MV-4-11 (cell line): ENCODE data around the gene CD3D.

Experiments used
- DNase-seq: peaks from one replicate; lab custom pipeline; 2025; lab: John Stamatoyannopoulos, UW

The CD3D gene

GRCh38 chr11:118342503-118343161, at the start of gene CD3D:
CD3D (minus strand) TSS chr11:118342705; CDS start chr11:118342607, 98 bp downstream.
- no peak for DNase-seq

GRCh38 chr11:118383657-118384056, 41.2 kb upstream of the CD3D start:
- DNase-seq = peak; percentile 2

- no peak for DNase-seq
Observed at GRCh38 chr11:118382954-118383353, 40.4 kb upstream of the CD3D start.

GRCh38 chr11:118380571-118380970, 38.1 kb upstream of the CD3D start:
- no peak for DNase-seq

- no peak for DNase-seq
Observed at GRCh38 chr11:118379497-118379896, 37.0 kb upstream of the CD3D start.

GRCh38 chr11:118375978-118376377, 33.5 kb upstream of the CD3D start:
- DNase-seq = no peak

GRCh38 chr11:118374729-118375128, 32.2 kb upstream of the CD3D start:
- peak; percentile 32 for DNase-seq

- DNase-seq = no peak
Observed at GRCh38 chr11:118373871-118374270, 31.4 kb upstream of the CD3D start.

GRCh38 chr11:118373263-118373662, 30.8 kb upstream of the CD3D start:
- no peak for DNase-seq

- DNase-seq = no peak
Observed at GRCh38 chr11:118370774-118371173, 28.3 kb upstream of the CD3D start.

- no peak for DNase-seq
Observed at GRCh38 chr11:118366287-118366686, 23.8 kb upstream of the CD3D start.

- no peak for DNase-seq
Observed at GRCh38 chr11:118364956-118365615, 22.6 kb upstream of the CD3D start.

GRCh38 chr11:118359295-118359958, 16.9 kb upstream of the CD3D start, which contains the start of gene UBE4A:
UBE4A (plus strand) TSS chr11:118359600; CDS start chr11:118365081, 5,481 bp downstream.
- peak; percentile 95 for DNase-seq

GRCh38 chr11:118358071-118358470, 15.6 kb upstream of the CD3D start:
- DNase-seq = no peak

- peak; percentile 11 for DNase-seq
Observed at GRCh38 chr11:118353084-118353710, 10.7 kb upstream of the CD3D start.

- DNase-seq = no peak
Observed at GRCh38 chr11:118349475-118349874, 7.0 kb upstream of the CD3D start.

- DNase-seq = no peak
Observed at GRCh38 chr11:118343981-118344515, 1.5 kb upstream of the CD3D start, which contains the start of gene CD3G. CD3G (plus strand) TSS chr11:118344344; CDS start chr11:118344424, 80 bp downstream.

- DNase-seq = no peak
Observed at GRCh38 chr11:118343248-118343647, 743 bp upstream of the CD3D start.

- no peak for DNase-seq
Observed at GRCh38 chr11:118341815-118342489, 553 bp downstream of the CD3D start.

GRCh38 chr11:118341261-118341660, 1.2 kb downstream of the CD3D start:
- DNase-seq = no peak

- DNase-seq = no peak
Observed at GRCh38 chr11:118340449-118340848, 2.1 kb downstream of the CD3D start.
